HepG2 (cell line): ENCODE data around the gene AXIN2. TPM values are rescaled to one million over a fixed set of nuclear protein-coding genes. Genes with fewer than 3 reads are reported as not detected.

Source experiments
- ATAC-seq: fragments of 200-7000 bp; cut with Tn5 transposase; 3 replicates; pipeline ENCODE4 v1.9.1; 2020; ENCODE audit warnings: mild to moderate bottlenecking, moderate library complexity
- BruUV-seq: library from RNA; stranded (reverse); fragments of 400-500 nt; replicated peaks from 2 replicates; lab custom pipeline; 2021; lab: Mats Ljungman, UMichigan
- CTCF ChIA-PET: fragments of 300-600 bp; formaldehyde crosslinking; extraction: SDS; loops from one replicate; lab custom pipeline; 2021; ENCODE audit warnings: low total read pairs, inconsistent platforms, low intra/inter-chr PET ratio; lab: Yijun Ruan, JAX
- POLR2A ChIA-PET: fragments of 350-600 bp; sonication (Branson Sonifier 250); formaldehyde crosslinking; loops from one replicate; lab custom pipeline; 2020; ENCODE audit warnings: antibody characterized with exemption, inconsistent platforms; lab: Yijun Ruan, JAX
- DNase-seq: peaks from one replicate; pipeline ENCODE4 v3.0.0-alpha.2; 2015; ENCODE audit warnings: low spot score
- FAIRE-seq: peaks from 3 replicates; lab custom pipeline; 2011; peaks lifted over from hg19 to GRCh38; lab: Jason Lieb, UNC
- H2AFZ ChIP-seq: one replicate; pipeline ENCODE4 v1.6.1; 2011; ENCODE audit warnings: low read length, inconsistent platforms
- H3K27ac ChIP-seq: fragments of 300-600 bp; 3 replicates; pipeline ENCODE4 v1.8.0; 2011; ENCODE audit warnings: mixed run types, mild to moderate bottlenecking, mixed read lengths, low read length, inconsistent platforms; ENCODE audit not compliant: insufficient read depth; ENCODE audit errors: extremely low read length
- H3K27me3 ChIP-seq, 2 experiments: fragments of 200-600 bp in 1 of 2; 2 replicates in 1 of 2; 3 replicates in 1 of 2; pipeline versions ENCODE4 v1.6.0 to v1.8.0; 2011; ENCODE audit warnings: low read length in 2 of 2, mild to moderate bottlenecking in 2 of 2, moderate library complexity in 2 of 2, inconsistent platforms in 1 of 2; ENCODE audit not compliant: insufficient read depth in 2 of 2, control insufficient read depth in 1 of 2
- H3K36me3 ChIP-seq, 2 experiments: fragments of 200-600 bp in 1 of 2; replicated peaks in 1 of 2; 2 replicates in 1 of 2; 3 replicates in 1 of 2; pipeline versions ENCODE4 v1.5.1 to v1.8.0; 2011; ENCODE audit warnings: low read length in 2 of 2, inconsistent platforms in 1 of 2; ENCODE audit not compliant: insufficient read depth in 2 of 2, control insufficient read depth in 1 of 2
- H3K4me1 ChIP-seq: 2 replicates; pipeline ENCODE4 v1.5.1; 2012; ENCODE audit warnings: low read length, inconsistent platforms; ENCODE audit not compliant: insufficient read depth
- H3K4me2 ChIP-seq: 2 replicates; pipeline ENCODE4 v1.6.0; 2011; ENCODE audit warnings: low read depth, low read length, inconsistent platforms
- H3K4me3 ChIP-seq, 3 experiments: fragments of 200-600 bp in 1 of 3; sonication (generic), shearing (Covaris generic) in 1 of 3; replicated peaks in 1 of 3; 2 replicates each; pipeline ENCODE4 v1.5.1; 2011 to 2016; ENCODE audit warnings: low read length in 3 of 3, inconsistent platforms in 2 of 3, low read depth in 2 of 3, mild to moderate bottlenecking in 2 of 3, control low read depth in 1 of 3, mixed read lengths in 1 of 3; ENCODE audit not compliant: insufficient read depth in 1 of 3
- H3K79me2 ChIP-seq: one replicate; pipeline ENCODE4 v1.6.1; 2011; ENCODE audit warnings: low read length, inconsistent platforms; ENCODE audit not compliant: insufficient read depth
- H3K9ac ChIP-seq: 2 replicates; pipeline ENCODE4 v1.6.0; 2011; ENCODE audit warnings: mild to moderate bottlenecking, low read depth, low read length, inconsistent platforms; ENCODE audit not compliant: insufficient read depth
- H3K9me3 ChIP-seq: 2 replicates; pipeline ENCODE4 v1.5.1; 2012; ENCODE audit warnings: mild to moderate bottlenecking, low read length
- H4K20me1 ChIP-seq: 2 replicates; pipeline ENCODE4 v1.6.0; 2011; ENCODE audit warnings: inconsistent platforms, mild to moderate bottlenecking, low read length, moderate library complexity; ENCODE audit not compliant: insufficient read depth
- ARNT ChIP-seq: fragments of 450-650 bp; IDR thresholded peaks from 2 replicates; pipeline ENCODE4 v1.6.1; 2017
- KLF9 ChIP-seq: IDR thresholded peaks from 2 replicates; pipeline ENCODE4 v1.6.1; 2016; ENCODE audit warnings: low read depth
- MEF2D ChIP-seq: sonication (generic); formaldehyde crosslinking; IDR thresholded peaks from 2 replicates; pipeline ENCODE4 v1.5.1; 2020; ENCODE audit warnings: mild to moderate bottlenecking, missing genetic modification reagents
- MLLT10 ChIP-seq: sonication (generic); formaldehyde crosslinking; IDR thresholded peaks from 2 replicates; pipeline ENCODE4 v1.4.0; 2020; ENCODE audit warnings: missing genetic modification reagents
- MZF1 ChIP-seq: sonication (generic); formaldehyde crosslinking; IDR thresholded peaks from 2 replicates; pipeline ENCODE4 v1.8.1; 2023; ENCODE audit warnings: mild to moderate bottlenecking, missing genetic modification reagents, borderline replicate concordance
- NFIC ChIP-seq: IDR thresholded peaks from 2 replicates; pipeline ENCODE4 v1.6.1; 2012; ENCODE audit warnings: mild to moderate bottlenecking, low read length, inconsistent platforms
- ONECUT2 ChIP-seq: sonication (generic); formaldehyde crosslinking; IDR thresholded peaks from 2 replicates; pipeline ENCODE4 v1.4.0; 2020; ENCODE audit warnings: missing genetic modification reagents
- RBM39 ChIP-seq: fragments of 200-400 bp; formaldehyde crosslinking; IDR thresholded peaks from one replicate; pipeline ENCODE4 v1.6.1; 2018; ENCODE audit warnings: antibody characterized with exemption, mild to moderate bottlenecking, low read depth, low read length; ENCODE audit not compliant: poor library complexity, severe bottlenecking
- SIN3B ChIP-seq: fragments of 150-350 bp; IDR thresholded peaks from 2 replicates; pipeline ENCODE4 v1.6.1; 2014; ENCODE audit warnings: low read length
- SMAD9 ChIP-seq: sonication (generic); formaldehyde crosslinking; IDR thresholded peaks from 2 replicates; pipeline ENCODE4 v1.5.1; 2020; ENCODE audit warnings: mild to moderate bottlenecking, missing genetic modification reagents
- TSC22D2 ChIP-seq: sonication (generic); formaldehyde crosslinking; IDR thresholded peaks from 2 replicates; pipeline ENCODE4 v1.5.1; 2020; ENCODE audit warnings: missing genetic modification reagents, mild to moderate bottlenecking, borderline replicate concordance
- ZKSCAN1 ChIP-seq: fragments of 150-350 bp; IDR thresholded peaks from 2 replicates; pipeline ENCODE4 v1.6.1; 2014; ENCODE audit warnings: low read length
- ZMAT3 ChIP-seq: sonication (generic); formaldehyde crosslinking; conservative IDR thresholded peaks from 2 replicates; pipeline ENCODE4 v1.7.0; 2021; ENCODE audit warnings: missing genetic modification reagents
- ZNF160 ChIP-seq: sonication (generic); formaldehyde crosslinking; IDR thresholded peaks from 2 replicates; pipeline ENCODE4 v1.8.0; 2022; ENCODE audit warnings: mild to moderate bottlenecking, inconsistent platforms, missing genetic modification reagents
- ZNF572 ChIP-seq: sonication (generic); formaldehyde crosslinking; IDR thresholded peaks from 2 replicates; pipeline ENCODE4 v1.5.1; 2020; ENCODE audit warnings: mild to moderate bottlenecking, missing genetic modification reagents
- ZNF616 ChIP-seq: sonication (generic); formaldehyde crosslinking; IDR thresholded peaks from 2 replicates; pipeline ENCODE4 v1.5.0; 2020; ENCODE audit warnings: low read depth, mild to moderate bottlenecking, missing genetic modification reagents
- ZNF781 ChIP-seq: sonication (generic); formaldehyde crosslinking; IDR thresholded peaks from 2 replicates; pipeline ENCODE4 v1.5.1; 2020; ENCODE audit warnings: borderline replicate concordance, mild to moderate bottlenecking, missing genetic modification reagents; ENCODE audit errors: not compliant biosample characterization
- WGBS: methylation state at CpG from one replicate; pipeline ENCODE4 v1.1.6; 2017; ENCODE audit warnings: low lambda C conversion rate; 5-methylcytosine and 5-hydroxymethylcytosine counted together
- in situ Hi-C: cut with HindIII; loops from 2 replicates; pipeline ENCODE4 v1.10.0; 2017; ENCODE audit warnings: low pct_unique_long_range_greater_than_20kb; ENCODE audit not compliant: extremely low pct_ligation_motif_present
- intact Hi-C: fragments of 100-400 bp; cut with micrococcal nuclease; formaldehyde crosslinking; loops from one replicate; pipeline ENCODE4 v1.10.0; 2022; ENCODE audit not compliant: unreplicated experiment
- polyA plus RNA-seq, 8 experiments: library from polyadenylated mRNA; depleted of rRNA in 3 of 8; stranded (reverse) in 7 of 8; unstranded in 1 of 8; fragments of >200 nt; fragmentation: Illumina TruSeq in 4 of 8; extraction: Trizol in 4 of 8; gene quantifications; 2 replicates each; pipeline versions ENCODE4 v1.2.1 to v1.2.3, GENCODE V29; 2011 to 2016; ENCODE audit warnings: low read depth in 4 of 8, missing spikeins in 1 of 8, mixed read lengths in 1 of 8; ENCODE audit not compliant: insufficient read depth in 1 of 8
- total RNA-seq, 5 experiments: library from RNA; depleted of rRNA; stranded (reverse); fragments of >200 nt; fragmentation: Illumina TruSeq; extraction: Trizol; gene quantifications; 2 replicates each; pipeline ENCODE4 v1.2.3, GENCODE V29; 2016; ENCODE audit warnings: low read depth in 1 of 5
- TF ChIP-seq, protein P1 (sequence below): sonication (generic); formaldehyde crosslinking; IDR thresholded peaks from 2 replicates; pipeline ENCODE4 v1.4.0; 2020; ENCODE audit warnings: missing genetic modification reagents

AXIN2 gene
- total and polyA plus RNA-seq, 2 of the 13 experiments (the other 11 are each of a cell fraction or from before 2014, with no cell fraction given) = 58.6 to 63.4 TPM

DNA sequence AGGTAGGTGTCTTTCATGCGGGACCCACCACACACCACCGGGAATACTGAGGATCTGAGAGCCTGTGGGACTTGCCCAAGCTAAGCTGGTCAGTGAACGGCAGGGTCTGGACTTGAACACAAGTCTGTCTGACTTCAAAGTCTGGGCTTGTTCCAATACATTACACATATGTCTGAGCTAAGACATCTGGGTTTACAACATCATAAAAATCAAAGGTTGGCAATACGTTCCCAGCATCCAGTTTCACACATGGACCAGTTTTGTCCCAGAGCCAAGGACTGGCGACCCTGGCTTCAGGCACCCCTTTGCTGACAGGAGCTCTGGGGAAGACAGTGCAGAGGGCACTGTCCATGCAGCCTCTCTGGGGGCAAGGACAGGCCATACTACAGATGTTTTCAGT, 27.9 kb upstream of the AXIN2 start:
- intact Hi-C loops (loop anchor here (2.0 kb wide), 1 partner anchor 39 kb away; no protein-coding TSS in a partner anchor), in situ Hi-C loops (no loop called here)
- Histone ChIP-seq H3K9me3 (no peaks in the 10 kb centered on the region), H3K4me3 (no peak overlapping the region), H2AFZ (no peak overlapping the region), H3K9ac (0 out of 2 replicates have a peak overlapping the region, but pooled peaks have one; percentile 14), H3K36me3 (no peaks in the 10 kb centered on the region), H3K27ac (no peak overlapping the region), H3K27me3 (no peaks in the 10 kb centered on the region), H4K20me1 (no peaks in the 10 kb centered on the region), H3K79me2 (no peaks in the 10 kb centered on the region), H3K4me2 (0 out of 2 replicates have a peak overlapping the region, but pooled peaks have one; percentile 82)
- WGBS = 61% methylated on average over 5 of the region's 5 CpGs
- FAIRE-seq = no peak
- CTCF ChIA-PET = no interaction called here
- ATAC-seq = no peak
- POLR2A ChIA-PET = interaction anchor here (1.9 to 2.1 kb wide), 2 partner anchors 31 to 33 kb away, joined by 11 to 13 read pairs; no protein-coding TSS in a partner anchor
- BruUV-seq = no TSS peak
- DNase-seq = no peak
- 0 out of 2 replicates have a peak, but pooled peaks have one; percentile 47 for TF ChIP-seq ZNF572
- TF ChIP-seq ZKSCAN1 = no peak
- TF ChIP-seq, all 625 proteins: peak for 1
- H3K4me1 ChIP-seq = peaks cover 79% of the 10 kb centered on the region

DNA sequence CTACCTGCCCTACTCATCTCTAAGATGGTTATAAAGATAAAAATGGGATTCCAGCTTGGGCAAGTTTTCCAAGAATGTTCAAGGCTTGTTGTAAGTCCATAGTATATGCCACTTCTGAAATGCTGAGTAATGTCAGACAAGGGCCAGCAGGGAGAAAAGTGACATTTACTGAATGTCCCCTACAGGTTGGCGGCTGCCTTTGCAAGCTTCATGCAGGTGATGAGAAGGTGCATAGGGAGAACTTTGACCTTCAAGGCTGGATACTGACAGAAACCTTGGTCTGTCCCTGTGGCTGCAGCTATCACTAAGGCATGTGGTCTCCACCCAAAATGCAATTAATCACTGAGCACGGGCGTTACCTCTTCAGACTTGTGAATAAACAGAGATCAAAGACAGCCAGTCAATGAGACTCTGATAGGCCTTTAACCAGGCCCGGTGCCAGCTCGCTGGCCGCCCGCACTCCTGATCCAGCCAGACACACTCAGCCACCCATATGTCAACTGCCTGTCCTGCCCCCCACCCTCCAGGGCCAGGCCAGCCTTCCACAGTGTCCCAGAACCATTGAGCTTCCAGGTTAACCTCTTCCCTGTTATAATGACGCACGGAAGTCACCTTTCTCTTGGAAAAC, 26.8 kb upstream of the AXIN2 start:
- in situ Hi-C loops = no loop called here
- Histone ChIP-seq H3K9ac (peak overlapping the region; percentile 14; the same call in 1 of the 2 replicates), H3K4me3 (peak overlapping the region; percentile 3 to 47 (median 25); a peak in 3 of 6 replicates), H3K4me2 (peak overlapping the region; percentile 82), H3K79me2 (no peaks in the 10 kb centered on the region), H3K36me3 (no peaks in the 10 kb centered on the region), H3K27me3 (no peaks in the 10 kb centered on the region), H3K4me1 (peaks cover 82% of the 10 kb centered on the region), H3K27ac (peak overlapping the region; percentile 14), H2AFZ (no peak overlapping the region), H3K9me3 (no peaks in the 10 kb centered on the region), H4K20me1 (no peaks in the 10 kb centered on the region)
- FAIRE-seq = peak; percentile 98
- 0% methylated on average over 3 of the region's 9 CpGs for WGBS
- intact Hi-C loops = loop anchor here (1.0 to 2.0 kb wide), 2 partner anchors 26 to 41 kb away; no protein-coding TSS in a partner anchor
- ATAC-seq = peak; percentile 81
- peak; percentile 99 for DNase-seq
- ChIA-PET POLR2A (interaction anchor here (0.6 to 2.2 kb wide), 11 partner anchors 10 to 110 kb away, joined by 3 to 14 read pairs (median 5); partner anchors contain the start of gene AXIN2), CTCF (no interaction called here)
- BruUV-seq = no TSS peak
- TF ChIP-seq SIN3B (no peak), MEF2D (CRISPR knock-in tag) (no peak), KLF9 (CRISPR knock-in tag) (no peak), ZMAT3 (CRISPR knock-in tag) (no peak), ARNT (no peak), ZNF160 (CRISPR knock-in tag) (no peak), MLLT10 (CRISPR knock-in tag) (no peak), MZF1 (CRISPR knock-in tag) (no peak), SMAD9 (CRISPR knock-in tag) (no peak), ZNF616 (CRISPR knock-in tag) (no peak), TSC22D2 (0 out of 2 replicates have a peak, but pooled peaks have one; percentile 57), ONECUT2 (CRISPR knock-in tag) (peak; percentile 57), ZNF781 (CRISPR knock-in tag) (no peak), RBM39 (no peak), NFIC (peak; percentile 49; the same call in 1 of the 2 replicates)
- TF ChIP-seq, protein P1, sequence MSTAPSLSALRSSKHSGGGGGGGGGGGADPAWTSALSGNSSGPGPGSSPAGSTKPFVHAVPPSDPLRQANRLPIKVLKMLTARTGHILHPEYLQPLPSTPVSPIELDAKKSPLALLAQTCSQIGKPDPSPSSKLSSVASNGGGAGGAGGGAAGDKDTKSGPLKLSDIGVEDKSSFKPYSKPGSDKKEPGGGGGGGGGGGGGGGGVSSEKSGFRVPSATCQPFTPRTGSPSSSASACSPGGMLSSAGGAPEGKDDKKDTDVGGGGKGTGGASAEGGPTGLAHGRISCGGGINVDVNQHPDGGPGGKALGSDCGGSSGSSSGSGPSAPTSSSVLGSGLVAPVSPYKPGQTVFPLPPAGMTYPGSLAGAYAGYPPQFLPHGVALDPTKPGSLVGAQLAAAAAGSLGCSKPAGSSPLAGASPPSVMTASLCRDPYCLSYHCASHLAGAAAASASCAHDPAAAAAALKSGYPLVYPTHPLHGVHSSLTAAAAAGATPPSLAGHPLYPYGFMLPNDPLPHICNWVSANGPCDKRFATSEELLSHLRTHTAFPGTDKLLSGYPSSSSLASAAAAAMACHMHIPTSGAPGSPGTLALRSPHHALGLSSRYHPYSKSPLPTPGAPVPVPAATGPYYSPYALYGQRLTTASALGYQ = peak; percentile 83; the same call in 1 of the 2 replicates
